ENCODE data around the gene ZFP92. TPM values are rescaled to one million over a fixed set of nuclear protein-coding genes. Genes with fewer than 3 reads are reported as not detected.
"Not testable (repeated sequence)": the region's sequence is repeated elsewhere in the genome, so short reads cannot be mapped to it uniquely, and the experiment has no call there.

Gene ZFP92
- total RNA-seq, 3 donors from 2014 or later: 0.17 to 1.6 (median 0.22) TPM

DNA sequence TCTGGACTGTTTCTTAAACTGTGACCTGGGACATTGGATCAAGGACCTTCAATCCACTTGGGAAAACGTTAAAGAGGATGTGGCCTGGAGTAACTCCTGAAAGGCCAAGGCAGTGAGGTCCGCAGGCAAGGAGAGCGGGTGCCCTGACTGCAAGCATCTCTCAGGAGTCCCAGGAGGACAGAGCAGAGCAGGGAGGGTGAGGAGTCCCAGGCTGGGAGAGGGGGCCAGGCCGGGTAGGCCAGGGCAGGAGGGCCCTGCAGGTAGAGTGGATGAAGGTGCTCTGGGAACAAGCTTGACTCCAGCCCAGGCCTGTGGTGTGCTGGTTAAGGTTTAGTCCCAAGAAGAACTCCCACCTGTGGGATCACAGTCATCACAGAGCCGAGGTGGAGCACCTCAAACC is 23.9 kb upstream of the ZFP92 start:
- Histone ChIP-seq H3K4me1 (ENCODE audit: low read depth) (no peaks in the 10 kb centered on the region), H3K4me3 (no peak overlapping the region), H3K9me3 (no peaks in the 10 kb centered on the region), H3K36me3 (ENCODE audit: low read depth) (no peaks in the 10 kb centered on the region)
- TF ChIP-seq, protein P1, sequence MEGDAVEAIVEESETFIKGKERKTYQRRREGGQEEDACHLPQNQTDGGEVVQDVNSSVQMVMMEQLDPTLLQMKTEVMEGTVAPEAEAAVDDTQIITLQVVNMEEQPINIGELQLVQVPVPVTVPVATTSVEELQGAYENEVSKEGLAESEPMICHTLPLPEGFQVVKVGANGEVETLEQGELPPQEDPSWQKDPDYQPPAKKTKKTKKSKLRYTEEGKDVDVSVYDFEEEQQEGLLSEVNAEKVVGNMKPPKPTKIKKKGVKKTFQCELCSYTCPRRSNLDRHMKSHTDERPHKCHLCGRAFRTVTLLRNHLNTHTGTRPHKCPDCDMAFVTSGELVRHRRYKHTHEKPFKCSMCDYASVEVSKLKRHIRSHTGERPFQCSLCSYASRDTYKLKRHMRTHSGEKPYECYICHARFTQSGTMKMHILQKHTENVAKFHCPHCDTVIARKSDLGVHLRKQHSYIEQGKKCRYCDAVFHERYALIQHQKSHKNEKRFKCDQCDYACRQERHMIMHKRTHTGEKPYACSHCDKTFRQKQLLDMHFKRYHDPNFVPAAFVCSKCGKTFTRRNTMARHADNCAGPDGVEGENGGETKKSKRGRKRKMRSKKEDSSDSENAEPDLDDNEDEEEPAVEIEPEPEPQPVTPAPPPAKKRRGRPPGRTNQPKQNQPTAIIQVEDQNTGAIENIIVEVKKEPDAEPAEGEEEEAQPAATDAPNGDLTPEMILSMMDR (IDR thresholded peaks at IDR 0.05): no peak
- ATAC-seq (no peak), DNase-seq (no peak)
- intact Hi-C loops (cut with DNase I, micrococcal nuclease): no loop called here

DNA sequence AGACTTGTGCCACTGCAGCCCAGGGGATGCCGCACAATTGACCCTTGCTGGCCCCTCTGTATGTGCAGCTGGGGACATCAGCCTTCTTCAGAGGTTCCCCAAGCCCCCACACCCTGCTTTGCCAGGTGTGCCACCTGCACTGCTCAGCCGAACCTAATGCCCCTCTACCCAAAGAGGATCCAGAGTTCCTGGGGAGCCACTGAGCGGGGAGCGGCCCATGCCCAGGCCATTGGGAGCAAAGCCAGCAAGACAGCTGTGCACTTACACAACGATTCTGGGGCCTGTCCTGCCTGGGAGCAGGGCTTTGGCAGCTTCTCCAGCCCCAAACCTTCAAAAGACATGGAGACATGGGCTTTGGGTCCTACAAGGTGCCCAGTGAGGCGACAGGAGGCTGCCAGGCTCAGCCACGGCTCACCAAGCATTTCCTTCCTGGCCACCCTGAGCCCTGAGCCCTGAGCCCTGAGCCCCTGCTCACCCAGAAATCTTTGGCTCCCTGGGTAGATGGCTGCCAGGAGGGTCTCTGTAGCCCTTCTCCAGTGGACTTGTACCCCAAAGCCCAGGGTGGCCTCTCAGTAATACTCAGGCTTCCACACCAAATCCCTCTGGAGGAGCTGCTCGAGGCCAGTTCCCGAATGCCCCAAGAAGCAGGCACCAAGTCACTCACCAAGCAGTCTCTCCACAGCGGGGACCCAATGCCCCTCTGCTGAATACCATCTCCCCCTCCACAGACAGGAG is 23.1 kb upstream of the ZFP92 start:
- TF ChIP-seq, protein P1 (IDR thresholded peaks at IDR 0.05): no peak
- intact Hi-C loops (cut with DNase I, micrococcal nuclease): no loop called here
- no peaks in the 10 kb centered on the region for H3K9me3 ChIP-seq
- DNase-seq (no peak), ATAC-seq (no peak)
- no peak overlapping the region for H3K4me3 ChIP-seq
- H3K4me1 ChIP-seq (ENCODE audit: low read depth): no peaks in the 10 kb centered on the region
- no peaks in the 10 kb centered on the region for H3K36me3 ChIP-seq (ENCODE audit: low read depth)

DNA sequence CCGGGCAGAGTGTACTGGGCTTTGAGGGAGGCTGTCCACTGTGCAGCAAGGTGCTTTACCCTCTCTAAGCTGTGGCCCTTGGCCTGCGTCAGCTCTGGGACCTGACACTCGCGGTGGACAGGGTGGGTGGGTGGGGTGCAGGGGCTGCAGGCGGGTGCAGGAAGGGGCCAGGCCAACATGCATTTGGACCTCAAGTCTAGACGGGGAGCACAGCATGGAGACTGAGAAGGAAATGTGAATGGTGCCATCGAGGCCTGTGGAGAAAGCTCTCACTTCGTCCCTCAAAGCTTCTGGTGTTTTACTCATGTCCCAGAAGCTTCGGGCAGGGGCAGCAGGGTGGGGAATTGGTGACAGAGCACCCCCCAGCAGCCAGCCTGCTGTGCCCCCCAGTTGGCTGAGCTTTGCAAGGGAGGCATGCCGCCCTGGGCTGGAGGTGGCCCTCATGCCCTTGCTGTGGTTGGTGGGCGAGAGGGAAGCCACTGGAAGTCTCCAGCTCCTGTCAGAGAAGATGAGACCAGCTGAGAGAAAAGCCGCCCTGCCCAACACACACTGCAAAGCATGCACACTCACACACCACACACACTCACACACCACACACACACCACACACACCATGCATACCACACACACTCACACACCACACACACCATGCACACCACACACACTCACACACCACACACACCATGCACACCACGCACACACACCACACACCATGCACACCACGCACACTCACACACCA is 22.4 kb upstream of the ZFP92 start:
- ATAC-seq (no peak), DNase-seq (no peak)
- intact Hi-C loops (cut with DNase I, micrococcal nuclease): no loop called here
- Histone ChIP-seq H3K9me3 (no peaks in the 10 kb centered on the region), H3K4me3 (no peak overlapping the region), H3K4me1 (ENCODE audit: low read depth) (no peaks in the 10 kb centered on the region), H3K36me3 (ENCODE audit: low read depth) (no peaks in the 10 kb centered on the region)
- TF ChIP-seq, protein P1 (IDR thresholded peaks at IDR 0.05): no peak

DNA sequence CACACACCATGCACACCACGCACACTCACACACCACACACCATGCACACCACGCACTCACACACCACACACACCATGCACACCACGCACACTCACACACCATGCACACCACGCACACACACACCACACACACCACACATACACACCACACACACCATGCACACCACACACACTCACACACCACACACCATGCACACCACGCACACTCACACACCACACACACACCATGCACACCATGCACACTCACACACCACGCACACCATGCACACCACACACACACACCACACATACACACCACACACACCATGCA is 21.9 kb upstream of the ZFP92 start:
- H3K9me3 ChIP-seq; DNase-seq; H3K4me3 ChIP-seq; ATAC-seq; intact Hi-C loops (cut with DNase I, micrococcal nuclease); H3K36me3 ChIP-seq (ENCODE audit: low read depth); H3K4me1 ChIP-seq (ENCODE audit: low read depth): not testable (repeated sequence)

DNA sequence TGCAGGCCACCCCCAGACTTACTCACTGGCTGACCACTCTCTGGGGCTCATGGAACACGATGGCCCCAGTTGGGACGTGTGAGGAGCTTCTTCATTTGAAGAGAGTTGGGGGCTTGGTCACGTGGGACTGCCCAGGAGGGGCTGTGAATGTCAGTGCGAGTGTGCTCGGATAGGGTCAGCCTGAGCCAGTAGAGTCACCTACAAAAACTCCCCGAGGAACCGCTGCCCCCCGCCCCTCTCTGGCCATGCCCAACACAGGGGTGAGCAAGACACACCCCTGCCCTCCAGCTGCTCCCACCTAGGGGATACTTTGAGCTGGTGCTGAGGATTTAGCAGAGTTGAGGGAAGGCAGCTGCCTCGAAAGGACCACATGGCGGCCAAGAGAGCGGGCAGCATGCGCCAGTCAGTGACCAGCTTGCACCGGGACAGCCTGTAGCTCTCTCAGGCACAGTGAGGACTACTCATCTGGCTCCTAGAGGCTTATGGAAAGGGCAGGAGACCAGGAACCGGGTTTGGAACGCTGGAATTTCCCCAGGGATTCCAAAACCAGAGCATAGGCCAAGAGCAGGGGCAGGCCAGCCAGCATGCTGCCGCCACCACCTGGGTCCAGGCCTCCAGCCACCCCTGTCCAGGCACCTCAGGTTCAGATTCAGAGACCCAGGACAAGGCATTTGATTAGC is 18.5 kb upstream of the ZFP92 start:
- no peak overlapping the region for H3K4me3 ChIP-seq
- no peaks in the 10 kb centered on the region for H3K9me3 ChIP-seq
- no peaks in the 10 kb centered on the region for H3K4me1 ChIP-seq (ENCODE audit: low read depth)
- DNase-seq (no peak), ATAC-seq (no peak)
- intact Hi-C loops (cut with DNase I, micrococcal nuclease): no loop called here
- TF ChIP-seq, protein P1 (IDR thresholded peaks at IDR 0.05): no peak
- no peaks in the 10 kb centered on the region for H3K36me3 ChIP-seq (ENCODE audit: low read depth)

DNA sequence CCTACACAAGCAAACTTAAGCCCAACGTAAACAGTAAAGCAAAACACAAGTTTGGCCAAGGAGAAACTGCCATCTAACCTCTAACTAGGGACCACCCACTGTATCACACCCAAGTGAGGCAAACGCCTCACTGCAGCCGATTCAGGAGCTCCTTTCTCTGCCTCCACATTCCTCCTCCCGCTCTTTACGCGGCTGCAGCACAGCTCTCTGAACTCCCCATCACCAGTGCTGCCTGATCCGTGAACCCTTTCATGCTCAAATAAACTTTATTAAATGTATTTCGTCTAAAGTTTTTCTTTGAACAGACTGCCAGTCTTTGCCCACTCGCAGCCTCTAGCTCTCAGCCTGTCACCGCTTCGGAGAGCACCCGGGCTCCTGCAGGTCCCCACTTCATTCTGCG is 16.7 kb upstream of the ZFP92 start:
- Histone ChIP-seq H3K9me3 (no peaks in the 10 kb centered on the region), H3K4me3 (no peak overlapping the region), H3K4me1 (ENCODE audit: low read depth) (no peaks in the 10 kb centered on the region), H3K36me3 (ENCODE audit: low read depth) (no peaks in the 10 kb centered on the region)
- no peak for DNase-seq
- TF ChIP-seq, protein P1 (IDR thresholded peaks at IDR 0.05): no peak
- intact Hi-C loops (cut with DNase I, micrococcal nuclease): no loop called here
- no peak for ATAC-seq

All from mucosa of descending colon (tissue), 3 donors.